SHP77 (cell line): ENCODE data around the gene NCOA3.
"Not testable (repeated sequence)": the region's sequence is repeated elsewhere in the genome, so short reads cannot be mapped to it uniquely, and the experiment has no call there.

ENCODE experiments used
- DNase-seq, 2 experiments: peaks; one replicate each; lab custom pipeline; 2025; lab: John Stamatoyannopoulos, UW

Gene NCOA3

GRCh38 chr20:47535994-47536393, 34.3 kb downstream of the NCOA3 start:
- DNase-seq: no peak

- DNase-seq: no peak
These were observed 39.0 kb downstream of the NCOA3 start for GRCh38 chr20:47540443-47541354.

- no peak for DNase-seq
These were observed 39.8 kb downstream of the NCOA3 start for GRCh38 chr20:47541355-47541922.

GRCh38 chr20:47543006-47543431, 41.3 kb downstream of the NCOA3 start:
- no peak for DNase-seq

- no peak for DNase-seq
These were observed 42.6 kb downstream of the NCOA3 start for GRCh38 chr20:47544240-47544639.

- DNase-seq: no peak
These were observed 43.2 kb downstream of the NCOA3 start for GRCh38 chr20:47544852-47545251.

GRCh38 chr20:47545499-47545898, 43.8 kb downstream of the NCOA3 start:
- DNase-seq: no peak

- no peak for DNase-seq
These were observed 44.7 kb downstream of the NCOA3 start for GRCh38 chr20:47546184-47547033.

GRCh38 chr20:47547034-47547387, 45.3 kb downstream of the NCOA3 start:
- DNase-seq: no peak

GRCh38 chr20:47549671-47550070, 48.0 kb downstream of the NCOA3 start:
- no peak for DNase-seq

- DNase-seq: no peak
These were observed 49.5 kb downstream of the NCOA3 start for GRCh38 chr20:47551222-47551621.

GRCh38 chr20:47551841-47552240, 50.2 kb downstream of the NCOA3 start:
- peak; percentile 12 to 23 for DNase-seq

- DNase-seq: no peak
These were observed 51.3 kb downstream of the NCOA3 start for GRCh38 chr20:47552996-47553395.

GRCh38 chr20:47553594-47554235, 52.0 kb downstream of the NCOA3 start:
- not testable (repeated sequence) for DNase-seq

- not testable (repeated sequence) for DNase-seq
These were observed 52.6 kb downstream of the NCOA3 start for GRCh38 chr20:47554283-47554682.

- no peak for DNase-seq
These were observed 55.5 kb downstream of the NCOA3 start for GRCh38 chr20:47557218-47557617.

GRCh38 chr20:47557791-47558190, 56.1 kb downstream of the NCOA3 start:
- no peak for DNase-seq

- DNase-seq: no peak
These were observed 56.8 kb downstream of the NCOA3 start for GRCh38 chr20:47558295-47559066.

- no peak for DNase-seq
These were observed 57.5 kb downstream of the NCOA3 start for GRCh38 chr20:47559141-47559540.

GRCh38 chr20:47561180-47561579, 59.5 kb downstream of the NCOA3 start:
- DNase-seq: no peak
